HG02973 (cell line): ENCODE data around the gene PLXNA2.

ENCODE experiments used
- ATAC-seq: cut with Tn5 transposase; IDR thresholded peaks from one replicate; pipeline ENCODE4 v1.9.1; 2021; ENCODE audit warnings: moderate library complexity; ENCODE audit not compliant: unreplicated experiment

Gene PLXNA2

DNA sequence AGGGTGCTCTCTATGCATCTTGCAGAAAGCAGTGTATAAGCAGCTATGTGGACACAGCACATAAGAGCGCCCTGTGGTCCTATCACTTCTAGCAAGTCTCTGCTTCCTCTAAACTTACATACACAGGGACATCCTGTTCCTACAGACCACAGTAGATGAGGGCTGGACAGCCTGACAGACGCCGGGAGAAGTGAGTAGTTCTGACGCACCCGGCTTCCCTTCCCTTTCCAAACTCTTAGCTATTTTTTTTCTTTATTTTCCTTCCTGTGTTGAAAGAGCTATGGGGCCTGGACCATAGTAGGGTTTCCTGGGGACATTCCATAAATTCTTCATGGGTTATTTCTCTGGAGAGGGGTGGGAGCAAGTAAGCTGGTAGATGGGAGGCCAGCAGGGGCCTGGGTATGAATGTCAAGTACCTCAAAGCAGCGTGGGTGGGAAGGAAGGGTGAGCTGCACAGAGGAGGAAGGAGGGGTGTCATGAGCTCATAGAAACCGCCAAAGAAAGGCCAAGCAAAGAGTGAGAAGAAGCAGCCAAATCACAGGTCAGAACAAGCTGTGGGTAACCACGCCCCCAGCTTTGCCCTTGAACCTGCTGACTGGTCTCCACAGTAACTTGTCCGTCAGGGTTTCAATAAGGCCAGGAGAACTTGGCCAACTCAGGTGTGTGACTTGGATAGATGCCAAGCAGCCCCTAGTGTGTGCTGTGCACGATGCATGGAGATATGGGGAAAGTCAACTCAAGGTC, 36.6 kb downstream of the PLXNA2 start:
- no peak for ATAC-seq

DNA sequence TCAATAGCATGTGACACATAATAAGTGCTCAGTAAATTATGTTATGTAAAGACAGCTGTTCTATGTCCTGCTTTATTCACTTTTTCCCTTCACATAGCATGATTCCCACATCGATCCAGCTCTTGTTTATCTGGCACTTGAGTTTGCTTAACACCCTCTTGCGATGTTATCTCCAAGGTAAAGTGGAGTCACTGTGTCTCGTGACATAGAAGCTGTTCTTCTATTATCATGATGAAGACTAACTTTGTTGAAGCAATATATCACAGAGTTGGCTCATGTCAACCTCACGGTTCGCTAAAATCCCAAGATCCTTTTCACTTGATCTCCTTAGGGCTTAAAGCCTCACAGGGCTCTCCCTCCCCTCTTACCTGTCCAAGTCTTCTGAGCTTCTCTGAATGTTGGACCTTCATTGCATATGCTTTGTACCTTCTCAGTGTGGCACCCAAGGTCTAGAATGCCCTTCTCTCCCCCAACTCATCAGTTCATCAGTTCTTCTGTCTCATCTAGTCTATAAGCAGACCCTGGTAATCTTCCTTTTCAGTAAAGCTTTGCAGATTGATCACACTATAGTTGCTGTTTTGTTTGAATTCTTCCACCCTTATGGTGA, 38.0 kb downstream of the PLXNA2 start:
- ATAC-seq = no peak

DNA sequence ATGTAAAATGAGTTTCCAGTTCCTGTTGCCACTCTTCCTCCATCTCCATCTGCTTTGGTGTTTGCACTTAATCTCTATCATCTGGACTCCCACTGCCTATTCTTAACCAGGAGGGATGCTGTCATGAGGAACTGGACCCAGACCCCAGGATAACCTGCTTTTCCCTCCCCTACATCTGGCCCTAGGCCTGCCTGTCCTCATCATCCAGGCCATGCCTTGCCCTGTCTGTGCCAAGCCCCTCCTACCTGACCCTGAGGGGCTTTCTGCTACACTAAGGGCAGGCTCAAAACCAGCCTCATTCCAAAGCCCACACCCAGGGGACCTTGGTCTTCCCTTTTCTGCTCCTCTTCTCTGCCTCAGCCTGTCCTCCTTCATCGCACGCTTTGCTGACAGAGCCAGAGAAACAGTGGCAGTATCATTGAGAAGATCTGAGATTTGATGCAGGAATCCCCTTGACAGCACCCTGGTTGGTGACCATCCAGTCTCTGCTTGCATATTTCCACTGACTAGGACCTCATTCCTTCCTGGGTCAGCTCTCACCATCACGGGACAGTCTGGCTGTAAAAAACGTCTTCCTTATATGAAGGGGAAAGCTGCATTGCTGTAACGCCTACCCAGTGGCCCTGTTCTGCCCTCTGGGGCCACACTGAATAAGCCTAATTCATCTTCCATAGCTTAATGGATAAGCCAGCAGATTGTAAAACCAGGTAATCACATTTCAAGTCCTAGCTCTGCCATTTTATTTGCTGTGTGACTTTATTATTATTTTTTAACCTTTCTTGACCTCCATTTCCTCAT, 38.8 kb downstream of the PLXNA2 start:
- ATAC-seq = no peak

DNA sequence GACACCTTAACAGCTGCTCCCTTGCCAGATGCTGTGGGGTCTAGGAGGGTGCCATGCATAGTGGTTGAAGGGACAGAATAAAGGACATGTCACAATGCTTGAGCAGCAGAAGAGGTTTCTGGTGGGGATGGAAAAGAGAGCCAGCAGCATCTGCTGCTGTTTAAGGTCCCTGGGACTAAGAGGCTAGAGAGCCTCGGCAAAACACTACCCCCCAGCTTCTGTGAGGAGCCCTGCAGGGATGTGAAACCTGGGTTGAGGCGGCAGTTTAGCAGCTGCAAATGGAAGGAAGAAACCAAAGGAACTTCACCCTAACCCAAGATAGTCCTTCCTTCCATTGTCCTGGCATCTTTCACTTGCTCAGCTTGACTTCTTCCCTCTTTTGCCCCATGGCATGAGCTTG, 39.4 kb downstream of the PLXNA2 start:
- no peak for ATAC-seq

DNA sequence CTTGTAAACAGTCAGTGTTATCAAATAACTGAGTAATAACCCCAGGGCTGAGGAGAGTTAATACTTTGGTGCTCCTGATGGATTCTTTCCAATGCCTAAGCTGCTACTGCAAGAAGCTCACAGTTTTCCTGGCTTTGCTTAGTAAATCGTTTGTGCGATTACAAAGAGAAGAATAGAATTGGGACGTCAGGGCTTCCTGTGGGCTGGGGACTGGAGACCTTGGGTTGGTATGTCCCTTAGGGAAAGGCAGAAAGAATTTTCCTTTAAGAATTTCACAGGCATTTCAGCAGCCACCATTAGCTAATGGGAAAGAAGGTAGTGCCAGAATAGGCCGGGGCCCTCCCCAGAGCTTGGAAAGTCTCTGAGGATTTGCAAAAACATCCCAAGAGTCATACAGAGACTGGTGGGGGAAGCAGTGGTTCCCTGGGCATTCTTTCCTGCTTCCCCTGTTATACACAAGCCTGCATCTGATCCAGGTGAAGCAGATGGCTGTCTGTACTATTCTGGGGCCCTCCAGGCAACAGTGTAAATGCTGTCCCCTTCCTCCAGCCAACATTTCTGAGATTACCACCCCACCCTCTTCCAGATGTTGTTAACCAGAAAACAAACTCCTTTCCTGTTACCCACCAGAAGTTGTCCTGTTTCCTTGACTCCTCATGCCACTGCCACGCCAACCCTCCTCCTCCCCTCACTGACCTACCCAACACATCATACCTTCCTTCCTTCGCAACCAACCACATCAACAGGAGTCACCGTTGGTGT, 40.2 kb downstream of the PLXNA2 start:
- ATAC-seq = no peak

DNA sequence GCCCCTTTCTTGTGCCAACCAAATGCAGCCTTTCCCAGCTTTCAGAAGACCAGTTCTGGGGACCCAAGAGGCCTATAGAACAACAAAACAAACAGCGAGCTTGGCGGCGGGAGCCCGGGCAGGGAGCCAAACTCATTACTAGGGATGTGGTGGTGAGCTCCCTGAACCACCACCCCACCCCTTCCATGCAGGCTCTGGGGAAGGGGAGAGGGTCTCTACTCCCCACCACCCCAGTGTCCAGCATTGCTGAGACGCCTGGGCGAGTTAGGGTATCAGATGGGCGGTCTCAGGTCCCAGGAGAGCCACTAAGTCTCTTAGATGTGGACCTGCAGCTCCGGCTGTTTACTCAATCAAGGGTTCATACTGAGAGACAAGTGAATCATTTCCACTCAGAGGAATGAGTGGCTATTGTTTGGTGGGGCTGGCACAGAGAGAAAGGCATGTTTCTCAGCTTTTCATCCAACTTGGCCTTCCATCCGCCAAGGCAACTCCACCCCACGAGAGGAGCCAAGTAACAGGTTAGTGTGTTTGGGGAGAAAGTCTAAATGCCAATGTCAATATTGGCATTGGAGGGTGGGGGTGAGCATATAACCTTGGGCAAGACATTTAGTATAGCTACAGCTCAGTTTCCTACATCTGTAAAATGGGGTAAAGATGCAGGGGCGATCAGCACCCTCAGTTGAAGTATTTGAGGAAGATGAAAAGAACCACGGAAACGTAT, 40.9 kb downstream of the PLXNA2 start:
- ATAC-seq = no peak

DNA sequence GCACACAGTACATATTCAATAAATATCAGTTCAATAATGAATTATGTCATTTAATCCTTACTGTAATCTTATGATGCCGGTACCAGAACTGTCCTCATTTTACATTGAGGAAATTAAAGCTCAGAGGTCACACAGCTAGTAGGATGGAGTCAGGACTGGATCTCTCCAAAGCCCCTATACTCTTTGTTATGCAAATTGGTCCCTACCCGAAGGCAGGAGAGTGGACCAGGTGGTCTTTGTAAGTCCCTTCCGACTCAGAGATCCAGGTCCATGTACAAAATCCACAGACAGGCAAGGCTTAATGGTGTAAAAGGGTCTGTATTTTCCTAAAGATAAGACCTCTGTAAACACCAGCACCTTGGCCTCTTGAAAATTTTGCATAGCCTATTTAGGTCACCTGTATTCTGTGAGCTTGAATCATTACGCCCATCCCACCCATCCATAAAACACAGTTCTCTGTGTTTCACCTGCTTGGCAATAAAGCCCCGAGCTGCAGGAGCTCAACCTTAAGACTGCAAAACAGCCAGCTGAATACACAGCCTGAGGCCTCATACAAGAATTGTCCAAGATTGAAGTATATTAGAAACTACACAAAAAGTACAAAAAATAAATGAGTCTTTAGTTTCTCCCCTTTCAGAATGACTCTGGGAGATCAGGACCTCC, 41.7 kb downstream of the PLXNA2 start:
- no peak for ATAC-seq

DNA sequence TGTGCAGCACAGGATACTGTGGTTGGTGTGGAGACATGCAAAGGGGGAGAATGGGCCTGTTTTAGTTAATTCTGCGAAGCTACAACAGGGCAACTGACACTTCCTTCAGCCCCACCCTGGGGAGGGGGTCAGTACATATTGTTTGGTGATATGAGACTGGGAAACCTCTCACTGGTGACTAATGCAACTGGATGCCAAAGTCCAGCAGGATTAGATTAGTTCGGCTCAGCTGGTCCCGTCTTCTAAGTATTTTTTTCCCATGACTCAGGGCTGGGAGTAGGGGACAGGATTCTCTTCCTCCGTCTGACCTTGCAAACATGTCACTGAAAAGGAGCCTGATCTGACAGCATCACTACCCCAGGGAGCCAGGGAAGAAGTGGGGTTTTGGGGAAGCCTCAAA, 43.0 kb downstream of the PLXNA2 start:
- no peak for ATAC-seq

DNA sequence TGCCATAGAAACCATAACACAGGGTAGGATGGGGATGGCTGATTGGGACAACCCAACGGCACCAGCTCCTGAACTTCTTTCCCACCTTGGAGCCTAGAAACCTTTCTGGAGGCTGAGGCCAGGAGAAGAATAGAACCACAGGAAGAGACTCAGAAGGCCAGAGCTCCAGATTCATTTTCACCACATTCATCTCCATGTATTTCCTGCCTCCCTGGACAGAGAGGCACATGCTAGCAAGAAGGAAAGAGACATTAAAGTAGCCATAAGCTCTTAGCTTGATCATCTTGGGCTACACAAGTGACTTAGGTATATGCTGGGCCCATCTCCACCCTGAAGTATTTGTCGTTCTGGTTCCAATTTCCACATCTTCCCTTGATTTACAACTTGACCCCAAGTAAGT, 44.1 kb downstream of the PLXNA2 start:
- ATAC-seq = no peak

DNA sequence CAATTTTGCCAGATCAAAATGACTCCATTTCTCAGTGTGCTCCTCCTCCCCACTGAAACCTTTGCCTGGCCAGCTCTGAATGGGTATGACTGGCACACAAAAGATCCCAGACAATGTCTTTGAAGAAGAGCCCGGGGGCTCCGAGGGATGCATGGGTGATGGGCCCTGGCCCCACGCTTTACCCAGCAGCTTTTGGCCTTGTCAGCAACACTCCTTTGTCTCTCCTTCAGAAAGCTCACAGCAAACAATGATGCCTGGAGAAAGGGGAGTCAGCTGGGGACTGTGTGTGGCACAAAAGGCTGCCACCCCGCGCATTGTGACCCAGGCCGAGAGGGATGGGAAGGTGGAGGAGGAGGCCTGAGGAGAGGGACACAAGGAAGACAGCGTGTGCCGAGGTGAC, 45.9 kb downstream of the PLXNA2 start:
- no peak for ATAC-seq

DNA sequence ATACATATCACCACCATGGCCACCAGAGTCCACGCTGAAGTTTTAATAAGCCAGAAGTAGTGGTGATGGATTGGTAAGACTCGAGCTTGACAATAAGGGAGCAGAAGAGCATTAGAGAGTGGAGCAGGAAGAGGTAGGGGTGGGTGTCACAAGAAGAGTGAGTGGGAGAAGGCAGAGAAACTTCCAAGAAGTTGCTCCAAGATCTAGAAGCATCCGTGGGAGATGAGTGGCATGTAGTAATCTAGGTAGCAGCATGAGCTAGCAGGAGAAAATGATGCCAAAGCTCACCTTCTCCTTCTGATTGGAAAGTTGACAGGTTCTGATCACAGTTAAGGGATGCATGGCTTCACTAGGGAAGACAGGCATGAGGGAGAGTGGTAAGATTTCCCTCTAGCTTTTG, 49.2 kb downstream of the PLXNA2 start:
- ATAC-seq = no peak

DNA sequence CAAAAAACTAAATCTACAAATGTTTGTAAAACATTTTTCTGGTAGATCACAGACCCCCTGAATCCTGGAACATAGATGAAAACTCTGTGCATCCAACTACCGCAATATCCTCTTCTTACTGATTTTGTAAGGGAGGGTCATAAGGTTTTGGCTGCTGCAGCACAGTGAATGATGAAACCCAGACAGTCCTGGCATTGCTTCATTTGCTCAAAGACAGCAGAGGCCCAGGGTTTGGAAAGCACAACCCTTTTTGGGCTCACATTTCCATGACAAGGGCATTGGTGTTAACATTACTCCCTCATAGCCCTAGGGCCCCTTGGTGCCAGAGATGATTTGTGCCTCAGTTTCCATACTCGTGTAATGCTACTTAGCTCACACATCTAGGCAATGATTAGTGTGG, 51.2 kb downstream of the PLXNA2 start:
- no peak for ATAC-seq

DNA sequence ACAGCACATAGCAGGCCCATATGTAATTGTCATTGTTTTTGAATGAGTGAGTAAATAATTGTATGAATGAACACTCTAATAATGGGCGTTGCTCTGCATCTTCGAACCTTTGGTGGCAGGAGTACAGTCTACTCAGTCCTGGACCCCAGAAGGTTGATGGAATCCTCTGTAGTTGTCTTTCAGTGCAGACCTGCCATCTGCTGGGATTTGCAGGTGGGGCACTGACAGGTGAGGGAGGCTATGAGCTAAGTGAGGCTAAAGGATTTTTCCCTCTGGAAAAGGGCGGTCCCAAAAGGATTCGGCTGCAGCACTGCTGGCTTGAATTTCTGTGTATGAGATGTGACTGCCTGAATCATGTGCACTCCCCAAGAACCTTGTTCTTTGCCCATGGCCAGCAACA, 53.4 kb downstream of the PLXNA2 start:
- no peak for ATAC-seq

DNA sequence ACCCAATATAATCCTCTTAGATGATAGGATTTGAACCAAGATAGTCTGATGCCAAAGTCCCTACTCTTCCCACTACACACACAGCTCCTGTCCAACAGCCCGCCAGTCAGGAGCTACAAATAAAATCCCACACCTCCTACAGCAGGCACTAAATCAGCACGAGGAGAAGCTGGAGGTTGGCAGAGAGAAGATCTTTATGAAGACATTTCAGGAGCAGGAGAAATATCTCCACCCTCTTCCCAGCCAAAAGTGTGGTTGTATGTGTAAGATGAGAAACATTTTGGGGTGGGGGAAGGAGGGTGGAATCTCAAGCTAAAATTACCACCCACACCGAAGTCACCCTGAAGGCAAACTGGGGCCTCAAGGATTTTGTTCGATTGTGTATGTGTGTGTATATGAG, 54.5 kb downstream of the PLXNA2 start:
- ATAC-seq = no peak

DNA sequence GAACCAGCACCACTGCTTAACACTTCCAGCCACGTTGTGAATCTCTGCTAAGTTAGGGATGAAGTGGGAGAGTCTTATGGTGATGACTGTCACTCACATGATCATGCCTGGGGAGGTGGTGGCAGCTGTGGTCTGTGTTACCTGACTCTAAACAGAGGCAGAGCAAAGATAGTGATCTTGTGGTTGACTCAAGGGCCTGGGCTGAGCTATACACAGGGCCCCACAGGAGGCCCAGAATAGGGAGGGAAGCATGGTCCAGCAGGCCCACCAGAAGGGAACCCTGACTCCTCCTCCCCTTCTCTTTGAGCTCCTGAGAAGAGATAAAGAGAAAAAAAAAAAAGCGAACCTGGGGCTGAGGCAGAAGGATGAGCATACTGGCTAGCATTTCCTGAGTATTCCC, 55.0 kb downstream of the PLXNA2 start:
- ATAC-seq = no peak

DNA sequence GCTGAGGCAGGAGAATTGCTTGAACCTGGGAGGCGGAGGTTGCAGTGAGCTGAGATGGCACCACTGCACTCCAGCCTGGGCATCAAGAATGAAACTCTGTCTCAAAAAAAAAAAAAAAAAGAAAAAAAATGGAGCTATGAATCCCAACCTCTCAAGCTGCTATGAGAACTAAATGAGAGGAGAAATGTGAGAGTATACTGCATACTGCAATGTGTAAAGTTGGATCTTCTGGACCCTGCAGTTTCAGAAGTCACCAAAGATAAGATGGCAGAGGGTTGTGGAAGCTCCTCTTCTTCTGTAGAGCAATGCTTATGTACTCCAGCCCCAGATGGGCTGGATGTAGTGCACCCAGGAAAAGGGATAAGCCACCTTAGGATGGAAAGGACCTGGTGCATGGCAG, 55.6 kb downstream of the PLXNA2 start:
- ATAC-seq = no peak

DNA sequence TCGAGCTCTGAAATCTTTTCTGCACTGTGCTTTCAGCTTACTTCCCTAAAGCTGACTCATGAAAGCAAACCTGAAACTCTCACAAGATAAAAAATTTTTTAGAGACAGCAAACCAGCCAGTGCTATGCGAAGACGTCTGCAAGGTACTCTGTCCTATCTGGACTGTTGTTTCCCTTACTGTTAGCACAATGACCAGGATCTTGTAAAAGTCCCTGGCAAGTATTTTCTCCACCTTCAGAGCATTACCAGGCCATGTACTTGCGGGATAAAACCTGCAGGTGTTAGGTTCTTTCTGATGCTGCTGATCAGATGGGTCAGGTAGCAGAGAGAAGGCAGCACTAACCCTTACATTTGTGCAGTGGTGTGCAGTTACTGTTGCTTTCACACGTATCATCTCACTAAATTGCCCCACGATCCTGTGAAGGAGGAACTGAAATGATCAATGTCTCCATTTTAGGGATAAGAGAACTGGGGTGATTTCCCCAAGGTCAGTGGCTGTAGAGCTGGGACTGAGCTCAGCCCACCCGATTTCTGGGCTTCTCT, 56.6 kb downstream of the PLXNA2 start:
- peak; percentile 68 for ATAC-seq

DNA sequence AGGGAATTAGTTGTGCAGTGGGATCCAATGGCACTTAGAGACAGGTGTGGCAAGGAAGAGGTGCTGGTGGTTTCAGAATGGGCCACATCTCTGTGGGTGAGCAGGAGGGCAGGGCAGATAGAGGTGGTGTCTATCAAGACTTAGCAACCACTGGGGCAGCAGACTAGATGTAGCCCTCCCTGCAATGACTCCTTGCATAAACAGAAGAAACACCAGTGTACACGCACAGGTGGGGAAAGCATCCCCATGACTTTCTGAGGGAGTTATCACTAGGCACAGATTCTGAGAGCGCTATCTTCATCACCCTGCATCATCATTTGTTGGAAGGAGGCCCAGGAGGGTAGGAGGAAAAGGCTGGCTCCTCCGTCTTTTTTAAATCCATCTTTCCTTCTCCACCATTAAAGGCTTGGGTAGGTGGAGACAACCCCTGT, 58.4 kb downstream of the PLXNA2 start:
- no peak for ATAC-seq

DNA sequence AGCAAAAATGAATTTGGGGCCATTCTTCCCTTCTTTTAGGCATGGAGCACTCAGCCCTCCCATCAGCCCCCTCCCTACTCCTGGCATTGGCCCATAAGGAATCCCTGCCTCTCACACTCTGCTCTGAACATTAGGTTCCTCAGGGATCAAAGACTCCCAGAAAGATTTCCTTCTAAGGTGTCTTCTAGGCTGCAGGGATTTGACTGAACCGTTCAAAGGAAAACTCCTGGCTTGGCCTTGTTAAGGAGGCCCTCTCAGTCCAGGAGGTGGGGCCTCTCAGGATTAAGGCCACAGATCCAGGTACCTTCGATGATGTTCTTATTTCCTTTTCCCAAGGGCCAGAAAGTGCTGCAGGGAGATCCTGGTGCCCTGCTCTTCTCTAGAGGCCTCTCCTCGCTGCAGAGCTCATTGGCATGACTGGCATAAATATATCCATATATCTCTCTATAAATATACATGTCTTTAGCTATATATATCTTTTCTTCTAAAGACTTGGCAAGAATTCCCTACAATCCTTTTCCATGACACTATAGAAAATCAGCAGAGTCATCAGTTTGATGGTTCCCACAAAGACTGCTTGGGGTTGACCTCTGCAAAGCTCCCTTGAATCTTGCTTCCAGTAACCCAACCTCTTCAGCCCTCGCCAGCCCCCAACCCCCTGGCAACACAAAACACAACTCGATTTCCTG, 59.1 kb downstream of the PLXNA2 start:
- no peak for ATAC-seq
